ENCODE data around the gene NUDT12. TPM values are rescaled to one million over a fixed set of nuclear protein-coding genes. Genes with fewer than 3 reads are reported as not detected.

The NUDT12 gene
- total and polyA plus RNA-seq, 9 donors = 4.9 to 9.9 (median 7.2) TPM

GRCh38 chr5:103514371-103514770 is 48.2 kb downstream of the NUDT12 start:
- no peak for TF ChIP-seq POLR2A (IDR thresholded peaks at IDR 0.05)
- no peak for TF ChIP-seq CTCF (IDR thresholded peaks at IDR 0.05)
- no peak for TF ChIP-seq EP300 (IDR thresholded peaks at IDR 0.05)
- intact Hi-C loops (cut with DNase I) = no loop called here
- no peaks in the 10 kb centered on the region for H3K9me3 ChIP-seq
- H3K27ac ChIP-seq = no peak overlapping the region
- 93 to 100% (median 99%) methylated on average over 1 of the region's 1 CpG for WGBS, 3 donors
- H3K4me3 ChIP-seq = no peak overlapping the region
- DNase-seq = no peak
- H3K27me3 ChIP-seq = no peaks in the 10 kb centered on the region
- H3K36me3 ChIP-seq = no peaks in the 10 kb centered on the region
- no peaks in the 10 kb centered on the region for H3K4me1 ChIP-seq (ENCODE audit: insufficient read depth)

- intact Hi-C loops (cut with DNase I) = no loop called here
Observed at GRCh38 chr5:103513701-103514100, 48.9 kb downstream of the NUDT12 start.

GRCh38 chr5:103512500-103512899 is 50.1 kb downstream of the NUDT12 start:
- Histone ChIP-seq H3K27ac (no peak overlapping the region), H3K4me1 (ENCODE audit: insufficient read depth) (no peaks in the 10 kb centered on the region), H3K9me3 (no peaks in the 10 kb centered on the region), H3K36me3 (no peaks in the 10 kb centered on the region), H3K27me3 (no peaks in the 10 kb centered on the region), H3K4me3 (no peak overlapping the region)
- WGBS, 3 donors = 61 to 63% (median 62%) methylated on average over 2 of the region's 2 CpGs
- TF ChIP-seq CTCF (IDR thresholded peaks at IDR 0.05) = no peak
- TF ChIP-seq EP300 (IDR thresholded peaks at IDR 0.05) = no peak
- no peak for TF ChIP-seq POLR2A (IDR thresholded peaks at IDR 0.05)
- intact Hi-C loops (cut with DNase I) = no loop called here
- no peak for DNase-seq

More at GRCh38 chr5:103513701-103514100, 48.9 kb downstream of the NUDT12 start:
- Histone ChIP-seq H3K4me3 (no peak overlapping the region), H3K4me1 (ENCODE audit: insufficient read depth) (no peaks in the 10 kb centered on the region), H3K36me3 (no peaks in the 10 kb centered on the region), H3K27ac (no peak overlapping the region), H3K9me3 (no peaks in the 10 kb centered on the region), H3K27me3 (no peaks in the 10 kb centered on the region)
- no peak for DNase-seq
- WGBS, 3 donors = 5 to 27% (median 19%) methylated on average over 1 of the region's 1 CpG
- no peak for TF ChIP-seq CTCF (IDR thresholded peaks at IDR 0.05)
- no peak for TF ChIP-seq POLR2A (IDR thresholded peaks at IDR 0.05)
- no peak for TF ChIP-seq EP300 (IDR thresholded peaks at IDR 0.05)

GRCh38 chr5:103511554-103511885 is 51.1 kb downstream of the NUDT12 start:
- TF ChIP-seq EP300 (IDR thresholded peaks at IDR 0.05) (no peak), POLR2A (IDR thresholded peaks at IDR 0.05) (no peak), CTCF (IDR thresholded peaks at IDR 0.05) (no peak)
- H3K27me3 ChIP-seq = no peaks in the 10 kb centered on the region
- no peak overlapping the region for H3K4me3 ChIP-seq

More at GRCh38 chr5:103511554-103511885, 51.1 kb downstream of the NUDT12 start:
- H3K27ac ChIP-seq = no peak overlapping the region
- no peaks in the 10 kb centered on the region for H3K36me3 ChIP-seq
- DNase-seq = no peak
- no peaks in the 10 kb centered on the region for H3K4me1 ChIP-seq (ENCODE audit: insufficient read depth)
- no peaks in the 10 kb centered on the region for H3K9me3 ChIP-seq
- WGBS, 3 donors = 77 to 78% (median 78%) methylated on average over 2 of the region's 2 CpGs
- intact Hi-C loops (cut with DNase I) = no loop called here
